Suprapubic skin (tissue), 4 donors: ENCODE results near the gene PGLYRP4. TPM values are rescaled to one million over a fixed set of nuclear protein-coding genes. Genes with fewer than 3 reads are reported as not detected.
A peak's percentile ranks its signal among the peaks of the same experiment; 100 is the strongest.

Experiments used
- DNase-seq, 2 donors: peaks; one replicate each; pipeline ENCODE4 v3.0.0-alpha.2; 2019; ENCODE audit warnings: low spot score in 2 of 2
- H3K27ac ChIP-seq: fragments of 200-600 bp; sonication (generic); one replicate; pipeline ENCODE4 v1.5.1; 2019
- H3K27me3 ChIP-seq: fragments of 200-600 bp; sonication (generic); one replicate; pipeline ENCODE4 v1.5.1; 2019
- H3K36me3 ChIP-seq: fragments of 200-600 bp; sonication (generic); one replicate; pipeline ENCODE4 v1.5.1; 2019
- H3K4me1 ChIP-seq: fragments of 200-600 bp; sonication (generic); one replicate; pipeline ENCODE4 v1.5.1; 2019
- H3K4me3 ChIP-seq: fragments of 200-600 bp; sonication (generic); one replicate; pipeline ENCODE4 v1.5.1; 2019; ENCODE audit warnings: mild to moderate bottlenecking
- H3K9me3 ChIP-seq: fragments of 200-600 bp; sonication (generic); one replicate; pipeline ENCODE4 v1.5.1; 2019
- CTCF ChIP-seq, 2 donors: fragments of 200-600 bp in 1 of 2; fragments of 450-650 bp in 1 of 2; sonication (generic) in 1 of 2; IDR thresholded peaks; one replicate each; pipeline ENCODE4 v1.5.1; 2016 to 2019; ENCODE audit warnings: antibody characterized with exemption in 2 of 2, mild to moderate bottlenecking in 1 of 2, moderate library complexity in 1 of 2
- EP300 ChIP-seq: sonication (generic); formaldehyde crosslinking; IDR thresholded peaks from one replicate; pipeline ENCODE4 v1.6.1; 2017; ENCODE audit warnings: antibody characterized with exemption
- POLR2A ChIP-seq, 2 donors: fragments of 450-650 bp; IDR thresholded peaks; one replicate each; pipeline ENCODE4 v1.6.1; 2017; ENCODE audit warnings: antibody characterized with exemption in 2 of 2, mild to moderate bottlenecking in 2 of 2, moderate library complexity in 2 of 2
- POLR2AphosphoS5 ChIP-seq, 3 donors: sonication (generic); formaldehyde crosslinking; IDR thresholded peaks; one replicate each; pipeline ENCODE4 v1.6.1; 2017; ENCODE audit warnings: antibody characterized with exemption in 3 of 3
- whole genome bisulfite sequencing: methylation state at CpG from one replicate; pipeline ENCODE4 v1.1.5; 2018; 5-methylcytosine and 5-hydroxymethylcytosine counted together
- total RNA-seq, 4 donors: library from RNA; depleted of rRNA; stranded (reverse); fragments of >200 nt; gene quantifications; one replicate each; pipeline ENCODE4 v1.1.0, GENCODE V29; 2016

PGLYRP4 gene
- total RNA-seq, 4 donors from 2014 or later = 13.0 to 35.0 (median 21.2) TPM

- Histone ChIP-seq H3K4me3 (no peak overlapping the region), H3K27ac (no peak overlapping the region), H3K9me3 (no peaks in the 10 kb centered on the region), H3K36me3 (no peaks in the 10 kb centered on the region), H3K4me1 (peaks cover 35% of the 10 kb centered on the region), H3K27me3 (peaks cover 16% of the 10 kb centered on the region)
- peak in 1 of 2 donors; percentile 32 for DNase-seq
- 31% methylated on average over 3 of the region's 3 CpGs for WGBS
- no peak for TF ChIP-seq CTCF (IDR thresholded peaks at IDR 0.05)
- no peak for TF ChIP-seq POLR2A (IDR thresholded peaks at IDR 0.05)
- TF ChIP-seq EP300 = no peak
- TF ChIP-seq POLR2AphosphoS5 (IDR thresholded peaks at IDR 0.05) = no peak
These were observed 4.0 kb downstream of the PGLYRP4 start for GRCh38 chr1:153344718-153345025.

- DNase-seq = peak in 1 of 2 donors; percentile 37
- peak overlapping the region; percentile 30 for H3K27ac ChIP-seq
These were observed 4.6 kb downstream of the PGLYRP4 start for GRCh38 chr1:153343811-153344717.

GRCh38 chr1:153343040-153343681, 5.5 kb downstream of the PGLYRP4 start:
- 45% methylated on average over 5 of the region's 5 CpGs for WGBS
- Histone ChIP-seq H3K9me3 (no peaks in the 10 kb centered on the region), H3K27me3 (peaks cover 7% of the 10 kb centered on the region), H3K4me1 (peaks cover 26% of the 10 kb centered on the region), H3K4me3 (no peak overlapping the region), H3K36me3 (no peaks in the 10 kb centered on the region), H3K27ac (peak overlapping the region; percentile 30)
- TF ChIP-seq EP300 (no peak), CTCF (IDR thresholded peaks at IDR 0.05) (no peak), POLR2AphosphoS5 (IDR thresholded peaks at IDR 0.05) (no peak), POLR2A (IDR thresholded peaks at IDR 0.05) (no peak)
- peak in 1 of 2 donors; percentile 28 for DNase-seq

More at GRCh38 chr1:153343811-153344717, 4.6 kb downstream of the PGLYRP4 start:
- TF ChIP-seq CTCF (IDR thresholded peaks at IDR 0.05) (no peak), POLR2A (IDR thresholded peaks at IDR 0.05) (no peak), POLR2AphosphoS5 (IDR thresholded peaks at IDR 0.05) (no peak), EP300 (no peak)
- Histone ChIP-seq H3K36me3 (no peaks in the 10 kb centered on the region), H3K4me1 (peaks cover 29% of the 10 kb centered on the region), H3K9me3 (no peaks in the 10 kb centered on the region), H3K27me3 (peaks cover 16% of the 10 kb centered on the region), H3K4me3 (no peak overlapping the region)
- WGBS = 30% methylated on average over 9 of the region's 9 CpGs

- Histone ChIP-seq H3K4me1 (peaks cover 26% of the 10 kb centered on the region), H3K9me3 (no peaks in the 10 kb centered on the region), H3K4me3 (no peak overlapping the region), H3K27me3 (peaks cover 6% of the 10 kb centered on the region), H3K27ac (no peak overlapping the region), H3K36me3 (no peaks in the 10 kb centered on the region)
- WGBS = 68% methylated on average over 3 of the region's 3 CpGs
- TF ChIP-seq CTCF (IDR thresholded peaks at IDR 0.05) = no peak
- no peak for TF ChIP-seq EP300
- no peak for TF ChIP-seq POLR2A (IDR thresholded peaks at IDR 0.05)
- TF ChIP-seq POLR2AphosphoS5 (IDR thresholded peaks at IDR 0.05) = no peak
- DNase-seq = no peak
These were observed 6.5 kb downstream of the PGLYRP4 start for GRCh38 chr1:153342178-153342577.

- TF ChIP-seq POLR2A (IDR thresholded peaks at IDR 0.05) (no peak), EP300 (no peak), CTCF (IDR thresholded peaks at IDR 0.05) (no peak), POLR2AphosphoS5 (IDR thresholded peaks at IDR 0.05) (no peak)
- H3K4me3 ChIP-seq = no peak overlapping the region
- no peaks in the 10 kb centered on the region for H3K36me3 ChIP-seq
- H3K27me3 ChIP-seq = peaks cover 6% of the 10 kb centered on the region
- no peaks in the 10 kb centered on the region for H3K9me3 ChIP-seq
- WGBS = 92% methylated on average over 4 of the region's 4 CpGs
- DNase-seq = peak in 1 of 2 donors; percentile 44
- peaks cover 26% of the 10 kb centered on the region for H3K4me1 ChIP-seq
- H3K27ac ChIP-seq = no peak overlapping the region
These were observed 7.2 kb downstream of the PGLYRP4 start for GRCh38 chr1:153341431-153341934.
